ENCODE results near the gene THAP5. TPM values are rescaled to one million over a fixed set of nuclear protein-coding genes. Genes with fewer than 3 reads are reported as not detected.

THAP5 gene, protein sequence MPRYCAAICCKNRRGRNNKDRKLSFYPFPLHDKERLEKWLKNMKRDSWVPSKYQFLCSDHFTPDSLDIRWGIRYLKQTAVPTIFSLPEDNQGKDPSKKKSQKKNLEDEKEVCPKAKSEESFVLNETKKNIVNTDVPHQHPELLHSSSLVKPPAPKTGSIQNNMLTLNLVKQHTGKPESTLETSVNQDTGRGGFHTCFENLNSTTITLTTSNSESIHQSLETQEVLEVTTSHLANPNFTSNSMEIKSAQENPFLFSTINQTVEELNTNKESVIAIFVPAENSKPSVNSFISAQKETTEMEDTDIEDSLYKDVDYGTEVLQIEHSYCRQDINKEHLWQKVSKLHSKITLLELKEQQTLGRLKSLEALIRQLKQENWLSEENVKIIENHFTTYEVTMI
- total RNA-seq, result 13.4 and 15.4 TPM in 2 replicates

DNA sequence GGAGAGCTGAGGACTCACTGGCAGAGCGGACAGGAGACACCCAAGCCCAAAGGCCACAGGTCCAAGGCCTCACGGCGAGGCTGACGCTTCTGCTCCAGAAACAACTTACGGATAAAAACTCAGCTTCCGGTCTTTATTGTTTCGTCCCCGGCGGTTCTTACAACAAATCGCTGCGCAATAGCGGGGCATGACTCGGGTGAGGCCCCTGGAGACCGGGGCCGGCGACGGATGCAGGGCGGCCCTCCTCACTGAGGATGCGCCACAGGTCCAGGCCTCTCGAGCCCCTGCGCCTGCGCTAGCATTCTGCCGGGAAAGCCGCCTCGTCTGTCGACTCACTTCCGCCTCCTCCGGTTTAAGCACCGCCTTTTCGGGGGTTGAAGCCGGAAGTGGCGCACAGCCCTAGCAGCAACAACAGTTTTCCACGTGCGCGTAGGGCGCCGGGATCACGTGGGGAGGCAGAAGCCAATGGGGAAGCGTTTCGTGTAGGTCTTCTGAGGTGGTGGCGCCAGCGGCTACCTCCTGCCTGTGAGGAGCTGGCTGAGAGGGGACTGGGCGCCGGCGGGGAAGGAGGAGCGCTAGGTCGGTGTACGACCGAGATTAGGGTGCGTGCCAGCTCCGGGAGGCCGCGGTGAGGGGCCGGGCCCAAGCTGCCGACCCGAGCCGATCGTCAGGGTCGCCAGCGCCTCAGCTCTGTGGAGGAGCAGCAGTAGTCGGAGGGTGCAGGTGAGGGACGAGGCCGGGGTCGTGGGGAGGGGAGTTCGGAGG, at the start of gene THAP5, which contains the start of gene DNAJB9:
THAP5 (minus strand) TSS at position 326 of the 765 bp plus-strand sequence; CDS start at position 189, 137 bp downstream.
DNAJB9 (plus strand) TSS at position 494 of the 765 bp plus-strand sequence. CDS start 1,853 bp downstream, outside the sequence.

DNA sequence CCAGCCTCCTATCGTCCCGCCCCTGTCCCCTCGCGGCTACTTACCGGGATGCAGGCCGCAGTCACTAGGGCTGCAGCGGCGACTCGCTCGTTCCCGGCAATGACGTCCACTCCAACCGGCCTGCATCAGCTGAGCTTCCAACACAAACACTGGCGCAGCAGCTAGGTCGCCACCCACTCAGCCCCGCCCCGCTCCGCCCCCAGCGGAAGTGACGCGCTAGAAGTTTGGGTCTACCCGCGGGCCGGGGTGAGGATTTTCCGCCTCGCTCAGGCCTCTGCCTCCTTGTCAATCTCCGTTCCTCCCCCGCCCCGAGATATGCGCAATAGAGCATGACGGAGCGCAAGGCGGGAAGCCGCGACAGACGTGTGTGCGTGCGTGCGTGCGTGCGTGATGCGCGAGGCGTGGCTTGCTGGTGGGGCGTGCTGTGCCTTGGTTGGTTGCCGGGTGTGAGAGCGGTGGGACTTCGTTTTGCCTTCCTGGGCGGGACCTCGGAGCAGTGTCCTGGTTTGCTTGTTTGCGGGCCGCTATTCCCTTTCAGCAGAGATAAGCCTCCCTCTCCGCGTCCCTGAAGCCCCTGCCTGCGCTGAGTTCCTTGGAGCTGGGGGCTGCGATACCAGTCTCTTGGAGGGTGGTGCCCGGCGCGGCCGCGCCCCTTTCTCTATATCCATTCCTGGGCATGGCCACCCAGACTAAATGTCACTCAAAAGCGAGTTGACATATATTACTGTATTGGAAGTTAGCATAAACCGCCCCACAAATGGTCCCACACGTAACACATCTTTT, 43.3 kb downstream of the THAP5 start, which contains the start of gene PNPLA8:
PNPLA8 (minus strand) TSS at position 151 of the 783 bp plus-strand sequence. CDS start 10,644 bp downstream, outside the sequence.

Other genes with a start within 250 kb of the THAP5 start
- gene NRCAM, start 113.3 kb downstream of the THAP5 start, total RNA-seq, result 26.5 and 33.5 TPM in 2 replicates
- 18.0 and 18.5 TPM in 2 replicates for gene PNPLA8, start 43.6 kb downstream of the THAP5 start, total RNA-seq
- 46.1 and 58.1 TPM in 2 replicates for gene DNAJB9, start 168 bp upstream of the THAP5 start, total RNA-seq

Data from cardiac ventricle fibroblast (primary cell).